Measurements from ENCODE around the gene THEMIS. TPM values are rescaled to one million over a fixed set of nuclear protein-coding genes. Genes with fewer than 3 reads are reported as not detected.

The THEMIS gene
- total and polyA plus RNA-seq, 12 donors = 0.07 to 2.6 (median 0.24) TPM; not detected in 1

GRCh38 chr6:127921982-127922381, 21.1 kb upstream of the THEMIS start:
- TF ChIP-seq, protein P1, sequence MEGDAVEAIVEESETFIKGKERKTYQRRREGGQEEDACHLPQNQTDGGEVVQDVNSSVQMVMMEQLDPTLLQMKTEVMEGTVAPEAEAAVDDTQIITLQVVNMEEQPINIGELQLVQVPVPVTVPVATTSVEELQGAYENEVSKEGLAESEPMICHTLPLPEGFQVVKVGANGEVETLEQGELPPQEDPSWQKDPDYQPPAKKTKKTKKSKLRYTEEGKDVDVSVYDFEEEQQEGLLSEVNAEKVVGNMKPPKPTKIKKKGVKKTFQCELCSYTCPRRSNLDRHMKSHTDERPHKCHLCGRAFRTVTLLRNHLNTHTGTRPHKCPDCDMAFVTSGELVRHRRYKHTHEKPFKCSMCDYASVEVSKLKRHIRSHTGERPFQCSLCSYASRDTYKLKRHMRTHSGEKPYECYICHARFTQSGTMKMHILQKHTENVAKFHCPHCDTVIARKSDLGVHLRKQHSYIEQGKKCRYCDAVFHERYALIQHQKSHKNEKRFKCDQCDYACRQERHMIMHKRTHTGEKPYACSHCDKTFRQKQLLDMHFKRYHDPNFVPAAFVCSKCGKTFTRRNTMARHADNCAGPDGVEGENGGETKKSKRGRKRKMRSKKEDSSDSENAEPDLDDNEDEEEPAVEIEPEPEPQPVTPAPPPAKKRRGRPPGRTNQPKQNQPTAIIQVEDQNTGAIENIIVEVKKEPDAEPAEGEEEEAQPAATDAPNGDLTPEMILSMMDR (IDR thresholded peaks at IDR 0.05) = no peak
- TF ChIP-seq POLR2A (IDR thresholded peaks at IDR 0.05) = no peak
- Histone ChIP-seq H3K27ac (no peak overlapping the region), H3K9me3 (replicated peaks in 1 of 3) (no peaks in the 10 kb centered on the region), H3K36me3 (replicated peaks in 1 of 2) (no peaks in the 10 kb centered on the region), H3K4me3 (no peak overlapping the region), H3K4me1 (replicated peaks in 1 of 2) (no peaks in the 10 kb centered on the region), H3K27me3 (no peaks in the 10 kb centered on the region)
- DNase-seq = no peak
- WGBS, 4 donors = 85 to 91% (median 88%) methylated on average over 6 of the region's 6 CpGs
- intact Hi-C loops (cut with DNase I) = no loop called here

DNA sequence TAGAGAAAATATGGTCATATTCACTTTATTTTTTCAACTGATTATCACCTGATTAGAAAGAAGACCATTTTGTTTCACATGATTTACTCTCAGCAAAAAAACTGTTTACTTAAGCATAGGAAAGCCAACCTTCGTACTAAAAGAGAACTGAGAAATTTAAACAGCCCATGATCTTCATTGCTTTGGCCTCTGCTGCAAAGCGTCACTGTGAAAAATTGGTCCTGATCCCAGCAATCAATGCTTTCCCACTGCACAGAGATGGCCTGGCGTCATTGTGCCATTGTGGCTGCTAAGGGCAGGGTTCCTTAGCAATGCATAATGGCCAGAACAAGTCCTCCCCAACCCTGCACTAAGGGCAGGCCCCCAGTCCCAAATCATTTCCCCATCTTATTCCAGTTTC, 19.9 kb upstream of the THEMIS start:
- no peak for DNase-seq
- H3K27ac ChIP-seq = no peak overlapping the region
- 58 to 68% (median 67%) methylated on average over 3 of the region's 3 CpGs for WGBS, 4 donors
- no peak overlapping the region for H3K4me3 ChIP-seq
- no peaks in the 10 kb centered on the region for H3K4me1 ChIP-seq (replicated peaks in 1 of 2)
- H3K36me3 ChIP-seq (replicated peaks in 1 of 2) = no peaks in the 10 kb centered on the region
- intact Hi-C loops (cut with DNase I) = no loop called here
- H3K27me3 ChIP-seq = no peaks in the 10 kb centered on the region
- no peaks in the 10 kb centered on the region for H3K9me3 ChIP-seq (replicated peaks in 1 of 3)
- TF ChIP-seq POLR2A (IDR thresholded peaks at IDR 0.05) = no peak
- TF ChIP-seq, protein P1 (IDR thresholded peaks at IDR 0.05) = no peak

DNA sequence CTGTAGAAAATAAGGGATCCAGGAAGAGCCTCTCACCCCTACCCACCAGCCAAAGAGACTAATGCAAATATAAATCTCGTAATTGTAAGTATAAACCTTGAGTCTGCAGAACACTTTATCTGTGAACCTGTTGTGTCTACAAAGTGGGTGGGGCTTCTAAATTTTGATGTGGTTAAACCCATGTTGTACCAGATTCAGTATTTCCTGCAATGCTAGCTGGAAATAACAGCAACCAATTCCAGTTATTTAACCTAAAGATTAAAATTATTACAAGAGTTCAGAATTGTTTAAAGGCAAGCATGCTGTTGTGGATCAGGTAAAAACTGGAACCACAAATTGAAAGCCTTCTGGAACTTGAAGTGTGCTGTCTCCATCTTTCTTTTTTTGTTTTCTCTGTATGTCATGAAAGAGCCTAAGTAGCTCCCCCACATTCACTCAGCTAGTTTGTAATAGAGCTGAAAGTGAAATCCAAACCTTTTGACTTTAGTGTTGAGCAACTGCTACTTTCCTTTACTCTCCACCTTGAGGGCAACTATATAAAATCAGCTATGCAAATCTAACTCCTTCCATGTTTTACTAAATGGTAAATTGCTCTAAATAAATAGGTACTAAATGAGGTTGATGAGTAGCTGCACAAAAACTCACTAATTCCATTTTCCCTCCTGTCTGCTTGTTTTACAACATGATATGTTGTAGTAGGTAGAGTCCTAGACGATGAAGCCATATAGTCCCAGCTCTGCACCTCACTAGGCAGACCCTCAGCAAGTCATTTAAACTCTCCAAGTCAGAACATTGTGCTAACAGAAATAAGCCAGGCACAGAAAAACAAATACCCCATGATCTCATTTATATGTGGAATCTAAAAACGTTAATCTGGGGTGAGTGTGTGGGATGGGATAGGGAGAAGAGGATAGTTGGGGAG, 17.9 kb upstream of the THEMIS start:
- DNase-seq = no peak
- Histone ChIP-seq H3K36me3 (replicated peaks in 1 of 2) (no peaks in the 10 kb centered on the region), H3K27me3 (no peaks in the 10 kb centered on the region), H3K4me1 (replicated peaks in 1 of 2) (no peaks in the 10 kb centered on the region), H3K9me3 (replicated peaks in 1 of 3) (no peaks in the 10 kb centered on the region), H3K4me3 (no peak overlapping the region), H3K27ac (no peak overlapping the region)
- WGBS, 4 donors = 57 to 83% (median 64%) methylated on average over 3 of the region's 3 CpGs
- intact Hi-C loops (cut with DNase I) = no loop called here
- TF ChIP-seq, protein P1 (IDR thresholded peaks at IDR 0.05) = no peak
- no peak for TF ChIP-seq POLR2A (IDR thresholded peaks at IDR 0.05)

DNA sequence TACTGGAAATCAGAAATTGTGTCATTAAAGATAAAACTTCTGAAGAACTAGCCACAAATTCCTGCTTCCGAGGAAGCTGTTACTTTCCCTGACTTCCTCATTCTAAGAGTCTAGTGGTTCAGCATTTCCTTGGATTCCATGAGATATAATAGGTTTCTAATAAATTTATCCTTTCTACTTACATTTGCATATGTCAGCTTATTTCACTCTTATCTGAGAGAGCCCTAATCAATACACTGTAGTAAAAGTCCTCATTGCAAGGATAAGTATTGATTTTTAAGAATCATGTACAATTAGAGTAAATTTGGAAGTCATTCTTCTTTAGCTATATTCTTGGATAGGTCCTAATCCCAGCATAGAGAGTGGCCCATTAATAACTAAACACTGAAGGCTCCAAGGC, 16.9 kb upstream of the THEMIS start:
- Histone ChIP-seq H3K27me3 (no peaks in the 10 kb centered on the region), H3K4me3 (no peak overlapping the region), H3K36me3 (replicated peaks in 1 of 2) (no peaks in the 10 kb centered on the region), H3K9me3 (replicated peaks in 1 of 3) (no peaks in the 10 kb centered on the region), H3K4me1 (replicated peaks in 1 of 2) (no peaks in the 10 kb centered on the region), H3K27ac (no peak overlapping the region)
- intact Hi-C loops (cut with DNase I) = no loop called here
- DNase-seq = no peak
- TF ChIP-seq, protein P1 (IDR thresholded peaks at IDR 0.05) = no peak
- no peak for TF ChIP-seq POLR2A (IDR thresholded peaks at IDR 0.05)
- 74 to 93% (median 77%) methylated on average over 1 of the region's 1 CpG for WGBS, 4 donors
